Thyroid gland (tissue), 4 donors: ENCODE data around the gene GID8.

ENCODE experiments used
- CTCF ChIP-seq, 6 experiments: fragments of 200-600 bp in 3 of 6; fragments of 450-650 bp in 3 of 6; sonication (generic) in 3 of 6; IDR thresholded peaks; one replicate each; pipeline ENCODE4 v1.5.1; 2016 to 2019; ENCODE audit warnings: antibody characterized with exemption in 6 of 6, mild to moderate bottlenecking in 2 of 6, inconsistent platforms in 1 of 6, moderate library complexity in 1 of 6
- POLR2A ChIP-seq, 2 donors: fragments of 450-650 bp; IDR thresholded peaks; one replicate each; pipeline ENCODE4 v1.6.1; 2017; ENCODE audit warnings: antibody characterized with exemption in 2 of 2, mild to moderate bottlenecking in 2 of 2, moderate library complexity in 1 of 2

GRCh38 chr20:62889411-62889810 is 48.5 kb upstream of the GID8 start:
- no peak for TF ChIP-seq CTCF (IDR thresholded peaks at IDR 0.05)
- no peak for TF ChIP-seq POLR2A (IDR thresholded peaks at IDR 0.05)
